Measurements from ENCODE around the gene CFAP20.
"Not testable (repeated sequence)": the region's sequence is repeated elsewhere in the genome, so short reads cannot be mapped to it uniquely, and the experiment has no call there.

Gene CFAP20

GRCh38 chr16:58095575-58095960, 33.6 kb downstream of the CFAP20 start:
- not testable (repeated sequence) for DNase-seq

- DNase-seq, result no peak
Measured at GRCh38 chr16:58094791-58095574, 34.2 kb downstream of the CFAP20 start.

- no peak for DNase-seq
Measured at GRCh38 chr16:58094026-58094425, 35.2 kb downstream of the CFAP20 start.

DNA sequence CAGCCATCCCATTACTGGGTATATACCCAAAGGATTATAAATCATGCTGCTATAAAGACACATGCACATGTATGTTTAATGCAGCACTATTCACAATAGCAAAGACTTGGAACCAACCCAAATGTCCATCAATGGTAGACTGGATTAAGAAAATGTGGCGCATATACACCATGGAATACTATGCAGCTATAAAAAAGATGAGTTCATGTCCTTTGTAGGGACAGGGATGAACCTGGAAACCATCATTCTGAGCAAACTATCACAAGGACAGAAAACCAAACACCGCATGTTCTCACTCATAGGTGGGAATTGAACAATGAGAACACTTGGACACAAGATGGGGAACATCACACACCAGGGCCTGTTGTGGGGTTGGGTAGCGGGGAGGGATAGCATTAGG, 38.8 kb downstream of the CFAP20 start:
- not testable (repeated sequence) for DNase-seq

DNA sequence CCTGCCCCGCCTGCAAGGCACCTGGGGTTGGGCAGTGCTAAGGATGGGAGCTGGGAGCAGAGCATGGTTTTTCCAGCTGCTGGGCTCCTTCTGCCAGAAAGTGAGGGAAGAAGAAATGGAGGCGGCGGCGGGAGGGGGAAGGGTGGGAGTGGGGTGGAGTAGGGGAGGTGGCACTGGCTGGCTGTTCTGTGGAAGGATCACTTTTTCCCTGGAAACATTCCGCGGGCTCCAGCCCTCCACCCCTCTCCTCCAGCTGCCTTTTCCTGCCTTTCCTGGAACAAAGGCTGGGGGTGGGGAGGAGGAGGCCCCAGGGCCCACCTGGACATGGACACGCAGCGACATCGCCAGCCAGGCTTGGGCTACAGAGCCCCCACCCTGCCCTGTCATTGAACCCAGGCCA, 41.1 kb downstream of the CFAP20 start:
- DNase-seq, result no peak

- DNase-seq, result no peak
Measured at GRCh38 chr16:58087209-58087913, 41.8 kb downstream of the CFAP20 start.

DNA sequence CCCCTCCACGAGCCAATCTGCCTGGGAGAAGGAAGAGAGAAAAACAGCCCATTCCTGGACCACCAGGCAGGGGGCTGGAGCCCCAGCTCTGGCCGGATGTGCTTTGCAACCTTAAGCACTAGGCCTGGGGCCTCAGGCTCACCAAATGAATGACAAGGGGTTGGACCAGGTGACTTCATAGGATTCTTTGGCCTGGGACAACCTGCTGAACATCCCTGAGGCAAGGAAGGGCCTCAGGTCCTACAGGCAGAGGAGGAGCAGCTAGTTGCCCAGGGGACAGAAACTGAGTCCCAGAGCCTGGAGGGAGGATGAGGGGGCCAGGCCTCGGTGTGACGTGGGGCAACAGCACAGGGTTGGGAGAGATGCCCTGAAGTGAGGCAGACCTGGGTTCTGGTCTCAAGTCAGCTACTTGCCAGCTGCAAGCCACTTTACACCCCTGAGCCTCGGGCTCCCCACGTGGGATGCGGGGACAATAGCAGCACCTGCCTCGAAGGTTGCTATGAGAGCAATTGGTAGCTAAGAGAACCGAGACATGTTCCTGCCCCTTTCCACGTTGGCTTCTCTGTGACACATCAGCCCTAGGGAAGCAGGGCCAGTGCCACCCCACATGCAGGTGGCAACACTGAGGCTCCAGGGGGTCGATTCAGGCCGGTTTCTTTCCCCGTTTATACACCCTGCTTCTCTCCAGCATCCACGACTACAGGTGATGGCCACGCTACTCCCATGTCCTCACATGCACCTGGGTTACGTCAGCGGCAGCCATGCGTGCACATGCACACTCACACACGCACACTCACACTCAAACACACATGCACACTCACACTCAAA, 42.6 kb downstream of the CFAP20 start:
- DNase-seq, result no peak

DNA sequence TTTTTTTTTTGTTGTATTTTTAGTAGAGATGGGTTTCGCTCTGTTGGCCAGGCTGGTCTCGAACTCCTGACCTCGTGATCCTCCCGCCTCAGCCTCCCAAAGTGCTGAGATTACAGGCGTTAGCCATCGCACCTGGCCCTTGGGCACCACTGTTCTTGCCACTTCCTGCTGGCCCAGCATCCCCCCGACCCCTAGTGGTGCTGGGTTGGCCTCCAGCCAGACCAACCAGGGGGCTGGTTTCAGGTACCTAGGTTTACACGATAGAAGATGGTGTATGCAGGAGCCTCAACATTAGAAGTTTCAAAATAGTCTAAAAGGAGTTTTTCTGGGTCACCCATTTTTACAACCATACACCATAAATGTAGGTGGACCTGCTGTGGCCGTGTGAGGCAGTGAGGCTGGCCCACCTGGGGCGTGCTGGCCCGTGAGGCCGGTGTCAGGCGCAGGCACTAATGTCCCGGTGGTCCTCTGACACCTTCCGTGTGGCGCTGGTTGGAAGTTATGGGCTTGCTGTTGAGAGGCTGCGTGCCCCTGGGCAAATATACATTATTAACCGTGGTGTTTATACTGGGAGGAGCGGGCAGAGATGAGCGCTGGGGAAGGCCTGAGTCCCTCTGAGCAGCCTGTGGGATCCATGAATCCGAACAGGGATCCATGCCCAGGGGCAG, 43.5 kb downstream of the CFAP20 start:
- DNase-seq, result no peak

DNA sequence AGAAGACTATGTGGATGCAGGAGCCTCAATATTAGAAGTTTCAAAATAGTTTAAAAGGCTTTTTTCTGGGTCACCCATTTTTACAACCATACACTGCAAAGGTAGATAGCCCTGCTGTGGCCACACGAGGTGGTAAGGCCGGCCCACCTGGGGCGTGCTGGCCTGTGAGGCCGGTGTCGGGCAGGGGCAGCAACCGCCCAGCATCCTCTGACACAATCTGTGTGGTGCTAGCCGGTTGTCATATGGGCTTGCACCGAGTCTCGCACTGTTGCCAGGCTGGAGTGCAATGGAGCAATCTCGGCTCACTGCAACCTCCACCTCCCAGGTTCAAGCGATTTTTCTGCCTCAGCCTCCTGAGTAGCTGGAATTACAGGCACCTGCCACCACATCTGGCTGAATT, 44.0 kb downstream of the CFAP20 start:
- DNase-seq, result no peak

GRCh38 chr16:58084635-58085034, 44.5 kb downstream of the CFAP20 start:
- no peak for DNase-seq

GRCh38 chr16:58082381-58082780, 46.8 kb downstream of the CFAP20 start:
- DNase-seq, result no peak

- not testable (repeated sequence) for DNase-seq
Measured at GRCh38 chr16:58080657-58081056, 48.5 kb downstream of the CFAP20 start.

- no peak for DNase-seq
Measured at GRCh38 chr16:58077796-58078195, 51.4 kb downstream of the CFAP20 start.

GRCh38 chr16:58076514-58076913, 52.7 kb downstream of the CFAP20 start:
- no peak for DNase-seq

- DNase-seq, result no peak
Measured at GRCh38 chr16:58074657-58075056, 54.5 kb downstream of the CFAP20 start.

DNA sequence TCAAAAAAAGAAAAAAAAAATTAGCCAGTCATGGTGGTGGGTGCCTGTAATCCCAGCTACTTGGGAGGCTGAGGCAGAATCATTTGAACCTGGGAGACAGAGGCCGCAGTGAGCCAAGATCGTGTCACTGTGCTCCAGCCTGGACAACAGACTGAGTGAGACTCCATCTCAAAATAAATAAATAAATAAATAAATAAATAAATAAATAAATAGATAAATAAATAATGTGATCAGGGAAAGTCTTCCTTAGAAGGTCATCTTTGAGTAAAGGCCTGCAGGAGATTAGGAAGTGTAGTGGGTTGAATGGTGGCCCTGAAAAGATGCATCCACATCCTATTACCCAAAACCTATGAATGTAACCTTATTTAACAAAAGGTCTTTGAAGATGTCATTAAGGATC, 56.1 kb downstream of the CFAP20 start:
- DNase-seq, result not testable (repeated sequence)

- not testable (repeated sequence) for DNase-seq
Measured at GRCh38 chr16:58072134-58072533, 57.0 kb downstream of the CFAP20 start.

GRCh38 chr16:58070585-58070984, 58.6 kb downstream of the CFAP20 start:
- no peak for DNase-seq
